GM10248 (cell line): ENCODE results near the gene UPP2.

Source experiments
- CTCF ChIA-PET: fragments of 300-600 bp; sonication (Branson Sonifier 250); formaldehyde crosslinking; extraction: SDS; loops from one replicate; lab custom pipeline; 2021; ENCODE audit warnings: antibody characterized with exemption; lab: Yijun Ruan, JAX
- POLR2A ChIA-PET: fragments of 350-650 bp; sonication (Branson Sonifier 250); formaldehyde crosslinking; extraction: SDS; loops from one replicate; lab custom pipeline; 2020; ENCODE audit warnings: antibody characterized with exemption; lab: Yijun Ruan, JAX
- DNase-seq: peaks from one replicate; pipeline ENCODE4 v3.0.0; 2012; ENCODE audit errors: extremely low spot score
- TF ChIP-seq, protein P1 (sequence below): IDR thresholded peaks from 2 replicates; pipeline ENCODE4 v1.5.1; 2012; ENCODE audit warnings: mild to moderate bottlenecking, low read depth; ENCODE audit errors: extremely low read depth, missing control alignments, control extremely low read depth

UPP2 gene

DNA sequence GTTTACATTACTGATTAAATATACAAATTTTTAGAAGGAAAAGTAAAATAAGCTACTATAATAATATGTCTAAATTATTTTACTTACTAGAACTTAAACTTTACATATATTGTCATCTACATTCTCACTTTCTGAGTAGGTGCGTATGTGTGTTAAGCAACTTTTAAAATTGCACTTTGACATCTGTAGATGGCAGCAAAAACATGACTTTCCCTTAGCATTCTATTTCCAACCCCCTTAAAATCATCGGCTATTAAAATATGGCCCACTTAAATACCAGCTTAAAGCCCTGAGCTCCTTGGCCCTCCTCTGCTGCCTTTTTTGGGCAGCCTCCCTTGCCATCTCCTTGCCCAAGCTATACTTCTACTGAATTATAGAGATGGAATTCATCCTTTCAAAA is 78.0 kb downstream of the UPP2 start:
- no peak for DNase-seq
- ChIA-PET CTCF (interaction anchor here (0.7 to 4.4 kb wide), 13 partner anchors 9 to 626 kb away, joined by 3 to 40 read pairs (median 4); no protein-coding TSS in a partner anchor), POLR2A (no interaction called here)
- TF ChIP-seq, protein P1, sequence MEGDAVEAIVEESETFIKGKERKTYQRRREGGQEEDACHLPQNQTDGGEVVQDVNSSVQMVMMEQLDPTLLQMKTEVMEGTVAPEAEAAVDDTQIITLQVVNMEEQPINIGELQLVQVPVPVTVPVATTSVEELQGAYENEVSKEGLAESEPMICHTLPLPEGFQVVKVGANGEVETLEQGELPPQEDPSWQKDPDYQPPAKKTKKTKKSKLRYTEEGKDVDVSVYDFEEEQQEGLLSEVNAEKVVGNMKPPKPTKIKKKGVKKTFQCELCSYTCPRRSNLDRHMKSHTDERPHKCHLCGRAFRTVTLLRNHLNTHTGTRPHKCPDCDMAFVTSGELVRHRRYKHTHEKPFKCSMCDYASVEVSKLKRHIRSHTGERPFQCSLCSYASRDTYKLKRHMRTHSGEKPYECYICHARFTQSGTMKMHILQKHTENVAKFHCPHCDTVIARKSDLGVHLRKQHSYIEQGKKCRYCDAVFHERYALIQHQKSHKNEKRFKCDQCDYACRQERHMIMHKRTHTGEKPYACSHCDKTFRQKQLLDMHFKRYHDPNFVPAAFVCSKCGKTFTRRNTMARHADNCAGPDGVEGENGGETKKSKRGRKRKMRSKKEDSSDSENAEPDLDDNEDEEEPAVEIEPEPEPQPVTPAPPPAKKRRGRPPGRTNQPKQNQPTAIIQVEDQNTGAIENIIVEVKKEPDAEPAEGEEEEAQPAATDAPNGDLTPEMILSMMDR, result peak; percentile 40

DNA sequence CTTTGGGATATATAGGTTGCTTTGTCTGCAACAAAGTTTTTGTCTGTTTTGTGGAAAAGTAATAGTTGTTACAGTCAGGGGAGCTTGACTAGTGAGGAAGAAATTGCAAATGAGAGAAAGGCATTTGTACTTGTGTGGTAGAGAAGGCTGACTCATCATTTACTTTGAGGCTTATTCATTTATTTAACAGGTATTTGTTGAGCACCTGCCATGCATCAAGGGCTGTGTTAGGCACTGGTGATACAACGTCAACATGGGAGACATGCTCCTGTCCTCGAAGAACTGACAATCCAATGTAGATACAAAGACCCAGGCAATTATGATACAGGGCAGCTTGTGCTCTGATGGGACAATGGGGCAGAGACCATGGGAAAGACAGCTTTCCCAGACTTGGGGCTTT is 79.5 kb downstream of the UPP2 start:
- POLR2A ChIA-PET, result no interaction called here
- no peak for DNase-seq
- TF ChIP-seq, protein P1, result no peak

DNA sequence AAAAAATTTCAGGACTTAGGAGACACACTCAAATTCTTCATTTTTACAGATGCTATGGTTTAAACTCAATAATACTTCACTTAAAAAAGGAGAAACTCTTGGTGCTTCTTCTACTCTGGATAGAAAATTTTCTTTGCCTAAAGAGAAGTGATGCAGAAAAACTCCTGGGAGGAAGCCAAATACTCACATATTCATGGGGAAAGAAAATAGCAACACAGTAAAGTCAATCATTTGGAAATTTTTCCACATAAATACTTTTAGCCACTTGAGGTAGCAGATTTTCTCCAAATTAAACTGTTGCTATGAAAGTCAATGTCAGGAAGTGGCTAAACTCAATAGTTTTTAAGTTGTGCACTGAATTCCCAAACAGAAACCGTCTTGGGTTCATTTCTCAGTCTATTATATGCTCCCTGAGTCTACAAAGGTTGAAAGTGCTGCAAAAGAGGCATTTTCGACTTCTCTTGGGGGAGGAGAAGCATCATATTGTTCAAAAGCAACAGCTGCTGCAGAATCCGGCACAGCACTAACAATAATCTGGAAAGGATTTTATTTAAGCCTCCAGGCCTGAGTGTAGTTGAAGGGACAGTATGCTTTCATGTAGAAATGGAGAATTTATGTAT is 81.1 kb downstream of the UPP2 start:
- TF ChIP-seq, protein P1, result no peak
- DNase-seq, result no peak
- ChIA-PET CTCF (no interaction called here), POLR2A (no interaction called here)

More for the DNA sequence above, 79.5 kb downstream of the UPP2 start:
- CTCF ChIA-PET, result interaction anchor here (2.3 to 4.4 kb wide), 3 partner anchors 9 to 572 kb away, joined by 10 to 40 read pairs (median 33); no protein-coding TSS in a partner anchor

DNA sequence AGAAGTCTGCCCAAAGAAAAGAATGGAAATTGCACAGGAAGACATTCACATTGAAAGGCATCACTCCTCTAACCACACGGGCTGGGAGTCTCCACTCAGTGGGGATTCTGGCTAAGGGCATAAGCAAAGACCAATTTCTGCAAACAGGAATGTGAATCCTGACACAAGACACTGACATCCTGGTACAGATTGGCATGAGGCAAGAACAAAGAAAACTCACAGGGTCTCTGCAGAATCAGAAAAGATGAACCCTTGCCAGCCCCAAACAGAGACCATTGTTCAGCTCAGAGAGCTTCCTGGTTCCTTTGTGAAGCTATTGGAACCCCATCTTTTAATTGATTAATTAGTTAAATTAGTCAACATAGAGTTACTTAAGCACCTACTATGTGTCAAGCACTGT is 82.3 kb downstream of the UPP2 start:
- ChIA-PET POLR2A (no interaction called here), CTCF (interaction anchor here (1.1 kb wide), 1 partner anchor 570 kb away, joined by 3 read pairs; no protein-coding TSS in a partner anchor)
- TF ChIP-seq, protein P1, result no peak
- DNase-seq, result no peak

DNA sequence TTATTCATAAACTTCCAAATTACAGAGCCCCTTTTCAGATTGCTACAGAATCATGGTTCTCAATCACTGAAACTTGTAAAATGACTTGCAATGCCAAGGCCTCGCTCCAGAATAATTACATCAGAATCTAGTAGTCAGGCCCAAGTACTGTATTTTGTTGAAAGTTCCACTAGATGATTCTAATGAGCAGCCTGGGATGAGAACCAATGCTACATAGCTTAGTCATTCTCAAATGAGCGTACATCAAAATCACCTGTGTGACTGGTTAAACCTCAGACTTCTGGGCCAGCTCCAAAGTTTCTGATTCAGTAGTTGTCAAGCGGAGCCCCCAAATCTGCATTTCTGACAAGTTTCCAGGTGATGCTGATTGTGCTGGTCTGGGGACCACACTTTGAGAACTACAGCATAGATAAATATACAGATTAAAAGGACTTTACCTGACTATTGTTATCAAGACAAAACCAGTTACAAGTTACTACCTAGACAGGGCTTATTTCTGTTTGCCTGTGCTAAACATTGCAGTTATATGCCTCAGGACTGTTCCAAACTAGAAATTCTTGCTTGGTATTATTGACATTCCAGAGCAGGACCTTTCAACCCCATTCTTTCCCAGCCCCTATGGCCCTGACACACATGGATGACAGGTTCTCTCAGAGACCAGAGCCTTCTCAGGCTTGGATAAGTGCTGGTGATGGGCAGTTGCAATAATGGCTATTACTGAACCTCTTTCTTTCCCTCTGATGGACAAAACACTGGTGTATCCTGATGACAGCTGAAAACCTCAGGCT is 83.1 kb downstream of the UPP2 start:
- TF ChIP-seq, protein P1, result no peak
- CTCF ChIA-PET, result interaction anchor here (1.1 kb wide), 1 partner anchor 569 kb away, joined by 3 read pairs; no protein-coding TSS in a partner anchor
- POLR2A ChIA-PET, result no interaction called here
- no peak for DNase-seq
